ENCODE results near the gene TSPAN5.

Gene TSPAN5

GRCh38 chr4:98691588-98691987 lies 33.2 kb upstream of the TSPAN5 start:
- DNase-seq (ENCODE audit: extremely low read depth, low read depth), result no peak
- no peak overlapping the region for H3K4me3 ChIP-seq (replicated peaks; ENCODE audit: low read depth, low read length)
- TF ChIP-seq CTCF (IDR thresholded peaks at IDR 0.05; ENCODE audit: low read depth, low read length, missing control alignments), result no peak

GRCh38 chr4:98689507-98690174 lies 31.2 kb upstream of the TSPAN5 start:
- no peak for DNase-seq (ENCODE audit: extremely low read depth, low read depth)
- no peak overlapping the region for H3K4me3 ChIP-seq (replicated peaks; ENCODE audit: low read depth, low read length)
- no peak for TF ChIP-seq CTCF (IDR thresholded peaks at IDR 0.05; ENCODE audit: low read depth, low read length, missing control alignments)

- TF ChIP-seq CTCF (IDR thresholded peaks at IDR 0.05; ENCODE audit: low read depth, low read length, missing control alignments), result no peak
- peak; percentile 40 for DNase-seq (ENCODE audit: extremely low read depth, low read depth)
- H3K4me3 ChIP-seq (replicated peaks; ENCODE audit: low read depth, low read length), result no peak overlapping the region
These were observed 30.2 kb upstream of the TSPAN5 start for GRCh38 chr4:98688411-98689290.

GRCh38 chr4:98687876-98688275 lies 29.5 kb upstream of the TSPAN5 start:
- no peak for TF ChIP-seq CTCF (IDR thresholded peaks at IDR 0.05; ENCODE audit: low read depth, low read length, missing control alignments)
- H3K4me3 ChIP-seq (replicated peaks; ENCODE audit: low read depth, low read length), result no peak overlapping the region
- DNase-seq (ENCODE audit: extremely low read depth, low read depth), result no peak

GRCh38 chr4:98686847-98687246 lies 28.4 kb upstream of the TSPAN5 start:
- no peak for TF ChIP-seq CTCF (IDR thresholded peaks at IDR 0.05; ENCODE audit: low read depth, low read length, missing control alignments)
- no peak for DNase-seq (ENCODE audit: extremely low read depth, low read depth)
- H3K4me3 ChIP-seq (replicated peaks; ENCODE audit: low read depth, low read length), result no peak overlapping the region

GRCh38 chr4:98686043-98686707 lies 27.8 kb upstream of the TSPAN5 start:
- no peak overlapping the region for H3K4me3 ChIP-seq (replicated peaks; ENCODE audit: low read depth, low read length)
- TF ChIP-seq CTCF (IDR thresholded peaks at IDR 0.05; ENCODE audit: low read depth, low read length, missing control alignments), result no peak
- DNase-seq (ENCODE audit: extremely low read depth, low read depth), result no peak
